ENCODE measurements around the gene IL17A.
A peak's percentile ranks its signal among the peaks of the same experiment; 100 is the strongest.

Gene IL17A

GRCh38 chr6:52186075-52186474, at the start of gene IL17A:
Gene IL17A, plus strand, starts transcription at chr6:52186375. Its CDS starts 57 bp downstream, at chr6:52186432.
- FAIRE-seq = no peak

GRCh38 chr6:52136934-52137467, 49.2 kb upstream of the IL17A start:
- DNase-seq (ENCODE audit: low spot score) (no peak), FAIRE-seq (no peak)

More at GRCh38 chr6:52186075-52186474, at the start of gene IL17A:
- no peak for DNase-seq (ENCODE audit: low spot score)

GRCh38 chr6:52138284-52138683, 47.9 kb upstream of the IL17A start:
- DNase-seq (ENCODE audit: low spot score) = no peak
- FAIRE-seq = no peak

DNA sequence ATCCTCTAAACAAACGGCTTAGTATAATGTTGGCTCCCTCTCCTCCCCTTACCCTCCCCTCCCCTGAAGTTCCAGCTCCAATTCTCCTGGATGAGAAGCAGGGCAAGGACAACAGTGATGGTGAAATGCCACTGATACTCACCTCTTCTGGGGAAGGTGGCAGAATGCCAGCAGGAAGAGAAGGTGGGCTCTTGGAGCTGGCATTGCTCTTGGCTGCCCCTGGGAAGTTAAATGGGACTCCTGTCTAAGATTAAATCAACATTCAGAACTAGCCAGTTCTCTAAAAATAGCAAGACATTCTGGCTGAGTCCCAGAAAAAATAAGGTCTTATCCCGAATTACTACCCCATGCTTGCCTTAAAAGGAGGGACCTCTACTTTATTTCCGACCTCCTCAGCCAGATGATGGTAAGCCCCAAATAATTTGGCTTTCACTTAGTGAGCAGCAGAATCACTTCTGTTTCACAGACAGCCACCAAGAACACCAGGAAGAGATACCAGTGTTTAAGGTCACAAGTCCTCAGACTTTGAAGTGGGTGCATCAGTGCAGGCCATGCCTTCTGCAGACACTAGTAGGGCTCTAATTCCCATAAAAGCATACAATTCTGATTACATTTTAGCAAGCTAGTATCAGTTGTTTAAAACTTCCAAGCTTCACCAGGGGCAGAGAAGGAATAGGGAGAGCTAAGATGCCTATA, 46.0 kb upstream of the IL17A start:
- FAIRE-seq = no peak
- DNase-seq (ENCODE audit: low spot score) = no peak

DNA sequence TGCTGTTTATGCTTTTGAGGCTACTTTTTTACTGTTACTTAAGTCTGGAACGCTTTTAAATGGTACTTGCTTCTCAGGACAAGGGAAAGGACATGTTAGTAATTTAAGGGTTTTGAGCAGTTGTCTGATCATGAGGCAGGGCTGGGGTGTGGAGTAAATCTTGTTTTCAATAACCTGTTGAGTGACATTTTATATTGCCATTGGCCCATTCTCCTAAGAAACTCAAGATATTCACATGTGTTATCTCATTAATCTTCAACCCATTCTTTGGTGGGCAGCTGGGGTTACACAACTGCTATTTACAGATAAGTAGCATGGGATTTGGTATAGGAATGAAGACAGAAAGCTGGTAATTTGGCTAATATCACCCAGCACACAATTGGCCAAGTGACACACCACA, 44.6 kb upstream of the IL17A start:
- FAIRE-seq (no peak), DNase-seq (ENCODE audit: low spot score) (no peak)

DNA sequence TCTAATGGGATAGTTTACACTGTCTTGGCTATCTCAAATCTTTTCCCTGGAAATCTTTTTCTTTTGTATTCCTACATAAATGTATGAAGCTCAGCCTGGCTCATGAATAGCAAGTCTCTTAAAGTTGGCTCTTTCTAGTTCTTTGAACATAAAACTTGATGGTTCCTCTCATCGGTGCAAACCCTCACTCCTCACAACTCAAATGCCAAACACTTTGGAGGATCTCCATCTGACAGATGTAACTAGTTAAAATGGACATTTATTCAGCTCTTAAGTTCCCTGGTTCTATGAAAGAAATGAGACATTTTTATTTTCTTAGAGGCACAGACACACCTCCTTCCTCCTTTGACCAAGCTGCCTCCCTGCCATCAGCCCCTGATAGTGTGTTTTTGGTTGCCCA, 43.6 kb upstream of the IL17A start:
- no peak for DNase-seq (ENCODE audit: low spot score)
- no peak for FAIRE-seq

GRCh38 chr6:52143551-52143950, 42.6 kb upstream of the IL17A start:
- DNase-seq (ENCODE audit: low spot score) (no peak), FAIRE-seq (no peak)

GRCh38 chr6:52144196-52145076, 41.7 kb upstream of the IL17A start:
- FAIRE-seq (no peak), DNase-seq (ENCODE audit: low spot score) (no peak)

GRCh38 chr6:52146851-52147445, 39.2 kb upstream of the IL17A start:
- no peak for DNase-seq (ENCODE audit: low spot score)
- no peak for FAIRE-seq

GRCh38 chr6:52149076-52149475, 37.1 kb upstream of the IL17A start:
- DNase-seq (ENCODE audit: low spot score) (no peak), FAIRE-seq (no peak)

DNA sequence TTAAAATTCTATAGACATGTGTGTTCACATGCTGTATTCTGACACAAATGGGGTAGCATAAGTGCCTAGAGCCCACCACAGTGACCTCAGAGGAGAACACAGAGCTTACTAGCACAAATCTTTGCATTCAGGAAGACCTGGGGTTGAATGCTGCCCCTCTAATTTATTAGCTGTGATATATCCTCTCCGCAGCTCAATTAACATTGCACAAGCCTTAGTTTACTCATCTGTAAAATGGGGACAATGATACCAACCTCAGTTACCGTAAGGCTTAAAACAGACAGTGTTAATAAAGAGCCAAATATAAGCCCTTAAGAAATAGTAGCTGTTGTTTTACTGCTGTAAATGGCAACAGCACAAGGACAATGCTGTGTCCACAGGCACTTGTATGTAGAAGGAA, 36.2 kb upstream of the IL17A start:
- FAIRE-seq (no peak), DNase-seq (ENCODE audit: low spot score) (no peak)

- FAIRE-seq (no peak), DNase-seq (ENCODE audit: low spot score) (no peak)
Measured at GRCh38 chr6:52152070-52152423, 34.1 kb upstream of the IL17A start.

GRCh38 chr6:52152711-52153160, 33.4 kb upstream of the IL17A start:
- DNase-seq (ENCODE audit: low spot score) (no peak), FAIRE-seq (no peak)

DNA sequence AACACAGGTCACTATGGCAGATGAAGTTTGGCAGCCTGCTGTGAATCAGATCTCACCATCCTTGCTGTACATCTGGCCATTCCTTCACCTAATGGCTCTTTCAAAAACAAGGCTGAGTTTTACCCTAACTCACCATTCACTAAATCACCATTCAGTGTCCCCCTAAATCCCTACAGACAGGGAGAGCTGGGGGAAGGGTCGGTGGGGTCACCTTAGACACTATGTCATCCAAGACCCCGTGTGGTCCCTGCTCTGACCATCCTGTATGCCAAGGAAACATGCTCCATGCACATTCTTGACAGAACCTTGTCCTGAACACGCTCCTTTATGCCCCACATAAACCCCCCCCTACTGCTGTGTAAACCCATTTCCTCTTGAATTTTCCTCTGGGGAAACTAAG, 31.8 kb upstream of the IL17A start:
- no peak for FAIRE-seq
- no peak for DNase-seq (ENCODE audit: low spot score)

- FAIRE-seq (peak; percentile 97), DNase-seq (ENCODE audit: low spot score) (peak; percentile 95)
Measured at GRCh38 chr6:52155791-52156576, 30.2 kb upstream of the IL17A start.

DNA sequence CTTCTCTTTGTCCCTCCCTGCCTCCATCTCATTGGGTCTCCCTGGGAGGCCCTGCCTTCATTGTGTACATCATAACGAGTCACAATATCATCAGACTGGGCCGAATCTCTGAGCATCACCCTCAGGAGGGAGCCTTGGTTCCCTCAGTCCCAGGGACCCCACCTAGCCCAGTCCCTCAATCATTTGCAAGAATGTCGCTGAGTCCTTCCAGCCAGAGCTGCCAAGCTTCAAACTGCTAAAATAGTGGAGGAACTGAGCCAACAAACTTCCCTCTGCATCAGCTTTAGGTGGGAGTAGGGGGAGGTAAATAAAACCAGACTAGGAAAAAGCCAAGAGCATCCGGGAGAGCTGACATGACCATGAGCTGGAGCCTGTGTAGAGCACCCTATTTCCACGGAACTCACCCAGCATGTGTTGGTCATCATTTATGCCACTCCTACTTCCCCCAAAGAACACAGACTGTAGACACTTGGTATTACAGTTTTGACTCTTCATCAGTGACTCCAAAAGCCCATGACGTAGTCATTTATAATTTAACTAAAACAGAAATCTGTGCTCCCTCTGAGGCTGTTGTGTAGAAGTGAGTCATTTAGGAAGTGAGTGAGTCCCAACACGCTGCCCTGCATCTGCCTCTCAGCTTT, 28.8 kb upstream of the IL17A start:
- DNase-seq (ENCODE audit: low spot score) = peak; percentile 89
- FAIRE-seq = peak; percentile 86

DNA sequence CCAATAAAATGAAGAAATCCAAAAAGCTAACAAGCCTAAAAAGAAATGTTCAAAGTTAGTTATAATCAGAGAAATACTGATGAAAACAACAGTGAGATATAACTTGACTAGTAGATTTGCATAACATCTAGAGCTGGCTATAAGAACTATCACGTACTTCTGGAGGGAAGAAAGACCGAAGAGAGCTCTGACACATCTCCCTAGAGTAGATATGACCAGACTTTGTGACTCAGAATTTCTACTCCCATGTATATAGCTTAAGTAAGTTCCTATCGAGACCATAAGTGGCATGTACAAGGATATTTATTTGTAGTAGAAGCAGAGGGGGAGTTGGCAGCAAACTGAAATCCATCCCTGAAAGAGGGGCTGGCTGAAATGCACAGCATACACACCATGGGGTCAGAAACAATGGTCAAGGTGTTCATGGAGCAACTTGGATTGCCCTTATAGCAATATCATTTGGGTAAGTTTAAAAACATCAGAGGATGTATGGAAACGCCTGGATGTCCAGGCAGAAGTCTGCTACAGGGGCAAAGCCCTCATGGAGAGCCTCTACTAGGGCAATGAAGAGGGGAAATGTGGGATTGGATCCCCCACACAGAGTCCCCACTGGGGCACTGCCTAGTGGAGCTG, 25.6 kb upstream of the IL17A start:
- DNase-seq (ENCODE audit: low spot score) (no peak), FAIRE-seq (no peak)

GRCh38 chr6:52161689-52162438, 24.3 kb upstream of the IL17A start:
- DNase-seq (ENCODE audit: low spot score) (no peak), FAIRE-seq (no peak)
